ENCODE results near the gene MFAP4. TPM values are rescaled to one million over a fixed set of nuclear protein-coding genes. Genes with fewer than 3 reads are reported as not detected.

Gene MFAP4
- total and polyA plus RNA-seq, 9 of the 15 experiments (the other 6 are each of a cell fraction or from before 2014, with no cell fraction given), result 0.07 to 0.24 TPM; not detected in 7

- TF ChIP-seq GATAD2A (IDR thresholded peaks at IDR 0.05) (no peak), ZBTB8A (IDR thresholded peaks at IDR 0.05; ENCODE audit: partially characterized antibody) (no peak), TCF3 (CRISPR knock-in tag; IDR thresholded peaks at IDR 0.05) (no peak), HDAC3 (IDR thresholded peaks at IDR 0.05; ENCODE audit: borderline replicate concordance, partially characterized antibody) (no peak), U2AF1 (optimal IDR thresholded peaks at IDR 0.05; ENCODE audit: low read depth, low read length) (no peak), KLF10 (CRISPR knock-in tag; IDR thresholded peaks at IDR 0.05) (no peak), NCOA6 (IDR thresholded peaks at IDR 0.05) (no peak), SNIP1 (IDR thresholded peaks at IDR 0.05; ENCODE audit: low read depth) (no peak), BCOR (IDR thresholded peaks at IDR 0.05) (no peak), SLC30A9 (CRISPR knock-in tag; IDR thresholded peaks at IDR 0.05) (no peak), PRDM10 (IDR thresholded peaks at IDR 0.05; ENCODE audit: partially characterized antibody) (no peak), MXI1 (IDR thresholded peaks at IDR 0.05; ENCODE audit: low read depth, low read length) (no peak)
Measured at GRCh38 chr17:19409066-19409465, 22.1 kb upstream of the MFAP4 start (continued).
